GM12872 (cell line): Measurements from ENCODE around the gene PRR23E.

Experiments used
- CTCF ChIP-seq: IDR thresholded peaks from 3 replicates; pipeline ENCODE4 v1.5.1; 2011; ENCODE audit warnings: low read depth, mild to moderate bottlenecking, low read length, moderate library complexity; ENCODE audit not compliant: insufficient read depth

The PRR23E gene

GRCh38 chr3:127206611-127207516 lies 13.9 kb downstream of the PRR23E start:
- TF ChIP-seq CTCF, result no peak

- no peak for TF ChIP-seq CTCF
These were observed 15.0 kb downstream of the PRR23E start for GRCh38 chr3:127207727-127208482.

- no peak for TF ChIP-seq CTCF
These were observed 15.7 kb downstream of the PRR23E start for GRCh38 chr3:127208483-127209100.

GRCh38 chr3:127209155-127209839 lies 16.4 kb downstream of the PRR23E start:
- TF ChIP-seq CTCF, result no peak

GRCh38 chr3:127209840-127210653 lies 17.1 kb downstream of the PRR23E start:
- no peak for TF ChIP-seq CTCF

- TF ChIP-seq CTCF, result no peak
These were observed 17.7 kb downstream of the PRR23E start for GRCh38 chr3:127210654-127210943.
